Epithelial cell of proximal tubule (primary cell): ENCODE measurements around the gene MAD1L1. TPM values are rescaled to one million over a fixed set of nuclear protein-coding genes. Genes with fewer than 3 reads are reported as not detected.

Experiments used
- DNase-seq: peaks from one replicate; pipeline ENCODE4 v3.0.0-alpha.2; 2011; ENCODE audit warnings: low read depth
- H3K4me3 ChIP-seq: 2 replicates; pipeline ENCODE4 v1.5.1; 2011; ENCODE audit warnings: low read depth, mild to moderate bottlenecking, low read length
- CTCF ChIP-seq: conservative IDR thresholded peaks from 2 replicates; pipeline ENCODE4 v1.5.1; 2012; ENCODE audit warnings: low read depth, mild to moderate bottlenecking, low read length
- total RNA-seq: library from RNA; depleted of rRNA; stranded (reverse); fragments of >200 nt; gene quantifications from 2 replicates; pipeline ENCODE4 v1.2.3, GENCODE V29; 2015

The MAD1L1 gene
- total RNA-seq, 1 donor from 2014 or later: 83.4 TPM

- no peak for DNase-seq
- TF ChIP-seq CTCF: no peak
- H3K4me3 ChIP-seq: no peak overlapping the region
Measured at GRCh38 chr7:1769286-1770200, 463.2 kb downstream of the MAD1L1 start.

DNA sequence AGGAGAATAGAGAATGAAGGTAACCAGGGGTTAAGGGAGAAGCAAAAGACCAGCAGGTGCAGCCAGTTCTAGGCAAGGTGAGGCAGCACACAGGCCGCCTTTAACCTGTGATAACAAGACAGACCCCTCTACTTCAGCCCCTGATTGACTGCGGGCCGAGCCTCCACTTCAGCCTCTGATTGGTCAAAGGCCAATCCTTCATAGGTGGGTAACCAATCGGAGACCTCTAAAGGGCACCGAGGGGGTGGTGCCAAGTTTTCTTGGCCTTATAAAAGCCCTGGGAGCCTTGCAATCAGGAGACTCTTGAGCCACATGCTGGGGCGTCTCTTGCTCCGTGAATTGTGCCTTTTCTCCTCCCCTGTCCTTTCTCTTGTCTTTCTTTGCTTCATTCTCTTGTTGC, 463.9 kb downstream of the MAD1L1 start:
- TF ChIP-seq CTCF: no peak
- H3K4me3 ChIP-seq: no peak overlapping the region
- no peak for DNase-seq

DNA sequence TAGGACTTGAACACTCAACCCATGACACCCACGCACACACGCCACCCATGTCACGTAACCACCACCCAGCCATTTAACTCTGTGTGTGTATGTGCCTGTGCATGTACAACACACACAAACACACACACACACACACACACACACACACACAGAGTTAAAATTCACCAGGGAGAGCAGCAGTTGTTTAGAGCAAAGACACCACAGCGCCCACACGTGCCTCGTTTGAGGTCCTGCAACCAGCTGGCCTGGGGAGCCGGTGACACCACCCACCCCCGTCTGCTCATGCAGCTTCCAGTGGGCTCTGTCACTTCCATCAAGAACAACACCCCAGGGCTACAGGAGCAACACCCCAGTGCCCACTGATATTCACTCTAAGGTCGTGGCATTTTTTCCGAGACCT, 465.2 kb downstream of the MAD1L1 start:
- TF ChIP-seq CTCF: no peak
- no peak for DNase-seq
- no peak overlapping the region for H3K4me3 ChIP-seq

Other genes starting within 250 kb of the MAD1L1 start
- gene MRM2, start 9.3 kb upstream of the MAD1L1 start, total RNA-seq: 26.1 and 35.7 TPM in 2 replicates
- 39.1 and 65.9 TPM in 2 replicates for gene NUDT1, start 9.3 kb upstream of the MAD1L1 start, total RNA-seq
- 9.0 and 36.4 TPM in 2 replicates for gene SNX8, start 81.5 kb upstream of the MAD1L1 start, total RNA-seq
- gene EIF3B, start 121.9 kb upstream of the MAD1L1 start, total RNA-seq: 161 and 244 TPM in 2 replicates
- 7.2 and 10.6 TPM in 2 replicates for gene CHST12, start 170.7 kb upstream of the MAD1L1 start, total RNA-seq
- not detected in 2 replicates for gene GRIFIN, start 243.5 kb upstream of the MAD1L1 start, total RNA-seq